ENCODE measurements around the gene POLR2I. TPM values are rescaled to one million over a fixed set of nuclear protein-coding genes. Genes with fewer than 3 reads are reported as not detected.
A peak's percentile ranks its signal among the peaks of the same experiment; 100 is the strongest.

Gene POLR2I
- total RNA-seq, 1 experiment from 2014 or later: 92.2 TPM

GRCh38 chr19:36141039-36141927 is 26.6 kb upstream of the POLR2I start:
- intact Hi-C loops (cut with micrococcal nuclease; ENCODE audit: unreplicated experiment): no loop called here
- ChIA-PET CTCF (no interaction called here), POLR2A (ENCODE audit: unreplicated experiment) (no interaction called here)
- no peak overlapping the region for H2AFZ ChIP-seq
- peak overlapping the region; percentile 88 for H3K4me2 ChIP-seq
- peak; percentile 81 to 93 for DNase-seq
- peaks cover 56% of the 10 kb centered on the region for H3F3A ChIP-seq (ENCODE audit: insufficient read depth, low read depth)
- peaks cover 36% of the 10 kb centered on the region for H3K36me3 ChIP-seq (ENCODE audit: low read depth)
- H3K4me3 ChIP-seq: peak overlapping the region; percentile 98
- no peaks in the 10 kb centered on the region for H3K27me3 ChIP-seq (ENCODE audit: insufficient read depth, low read depth)
- H3K9me2 ChIP-seq (ENCODE audit: insufficient read depth): no peaks in the 10 kb centered on the region
- H3K4me1 ChIP-seq (replicated peaks; ENCODE audit: insufficient read depth): peaks cover 36% of the 10 kb centered on the region
- TF ChIP-seq EZH2 (IDR thresholded peaks at IDR 0.05; ENCODE audit: low read depth) (no peak), CTCF (conservative IDR thresholded peaks at IDR 0.05) (no peak)
- H3K9me3 ChIP-seq (ENCODE audit: insufficient read depth, low read depth): no peaks in the 10 kb centered on the region
- peaks cover 32% of the 10 kb centered on the region for H4K20me1 ChIP-seq (ENCODE audit: insufficient read depth)
- no TSS peak for BruUV-seq (replicated peaks)
- no peak overlapping the region; the same call in none of the 2 replicates for H3K27ac ChIP-seq
- H3K79me2 ChIP-seq (ENCODE audit: low read depth): peaks cover 43% of the 10 kb centered on the region

- POLR2A ChIA-PET (ENCODE audit: unreplicated experiment): interaction anchor here (0.6 to 1.0 kb wide), 3 partner anchors 13 to 284 kb away, joined by 3 to 5 read pairs (median 4); no protein-coding TSS in a partner anchor
- TF ChIP-seq EZH2 (IDR thresholded peaks at IDR 0.05; ENCODE audit: low read depth) (no peak), CTCF (conservative IDR thresholded peaks at IDR 0.05) (no peak)
- no peaks in the 10 kb centered on the region for H3K9me3 ChIP-seq (ENCODE audit: insufficient read depth, low read depth)
- H3K27me3 ChIP-seq (ENCODE audit: insufficient read depth, low read depth): no peaks in the 10 kb centered on the region
- H3F3A ChIP-seq (ENCODE audit: insufficient read depth, low read depth): peaks cover 62% of the 10 kb centered on the region
- H3K4me3 ChIP-seq: peak overlapping the region; percentile 98
- H3K4me2 ChIP-seq: peak overlapping the region; percentile 77
- TSS peak; percentile 89 for BruUV-seq (replicated peaks)
- peak; percentile 19 to 42 for DNase-seq
- peaks cover 28% of the 10 kb centered on the region for H3K36me3 ChIP-seq (ENCODE audit: low read depth)
- CTCF ChIA-PET: interaction anchor here (1.4 kb wide), 1 partner anchor 12 kb away, joined by 4 read pairs; no protein-coding TSS in a partner anchor
- intact Hi-C loops (cut with micrococcal nuclease; ENCODE audit: unreplicated experiment): no loop called here
- H4K20me1 ChIP-seq (ENCODE audit: insufficient read depth): peaks cover 30% of the 10 kb centered on the region
- peaks cover 44% of the 10 kb centered on the region for H3K4me1 ChIP-seq (replicated peaks; ENCODE audit: insufficient read depth)
- peak overlapping the region; percentile 96 for H3K27ac ChIP-seq
- H3K79me2 ChIP-seq (ENCODE audit: low read depth): peaks cover 43% of the 10 kb centered on the region
- 0 out of 2 replicates have a peak overlapping the region, but pooled peaks have one; percentile 36 for H2AFZ ChIP-seq
- H3K9me2 ChIP-seq (ENCODE audit: insufficient read depth): no peaks in the 10 kb centered on the region
These were observed 25.8 kb upstream of the POLR2I start for GRCh38 chr19:36140304-36141038.
